Stimulated activated CD8-positive, alpha-beta memory T cell treated with anti-CD3 and anti-CD28 coated beads, Interleukin-7, amount 100 ng/mL, for 1 hour (primary cell): ENCODE data around the gene MEGF11.

Experiments used
- DNase-seq, 2 donors: peaks; one replicate each; pipeline ENCODE4 v3.0.0-alpha.2; 2020; ENCODE audit warnings: low read depth in 2 of 2

MEGF11 gene

GRCh38 chr15:66170042-66170441 lies 83.5 kb downstream of the MEGF11 start:
- DNase-seq: no peak

GRCh38 chr15:66169625-66170024 lies 83.9 kb downstream of the MEGF11 start:
- DNase-seq: no peak

DNA sequence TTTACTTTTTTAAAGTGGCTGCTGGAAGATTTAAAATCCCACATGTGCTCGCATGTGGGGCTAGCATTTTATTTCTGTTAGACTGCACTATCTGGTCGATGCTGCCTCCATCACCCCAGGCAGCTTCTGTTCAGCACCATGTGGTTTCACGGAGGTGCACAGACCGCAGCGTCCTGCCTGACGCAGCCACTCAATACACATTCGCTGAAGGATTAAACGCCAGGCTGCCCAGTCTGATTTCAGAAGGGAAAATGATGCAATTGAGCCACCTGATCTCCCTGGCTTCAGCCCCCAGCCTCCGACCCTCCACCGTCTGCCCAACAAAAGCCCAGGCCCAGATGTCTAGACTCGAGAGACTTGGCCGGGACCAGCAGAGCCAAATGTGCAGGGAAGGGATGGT lies 84.5 kb downstream of the MEGF11 start:
- DNase-seq: no peak

GRCh38 chr15:66167854-66168253 lies 85.7 kb downstream of the MEGF11 start:
- no peak for DNase-seq

GRCh38 chr15:66165856-66166255 lies 87.7 kb downstream of the MEGF11 start:
- no peak for DNase-seq

DNA sequence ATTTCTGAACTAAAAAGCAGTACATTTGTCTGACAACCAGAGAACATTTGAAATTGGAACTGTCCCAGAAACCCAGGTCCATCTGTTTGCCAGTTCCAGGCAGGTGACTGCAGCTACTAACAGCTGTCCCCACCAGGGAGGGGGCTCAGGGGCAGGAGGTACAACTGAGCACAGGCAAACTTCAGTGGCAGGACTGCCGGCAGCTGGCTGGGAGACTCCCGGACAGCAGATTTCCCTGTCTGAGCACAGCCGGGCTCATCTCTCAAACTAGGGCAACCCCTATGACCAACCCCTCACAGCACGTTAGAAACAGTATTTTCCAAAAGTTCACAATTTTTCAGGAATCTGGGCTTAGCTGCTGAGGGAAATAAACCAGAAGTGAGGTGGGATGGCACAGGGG lies 88.8 kb downstream of the MEGF11 start:
- DNase-seq: no peak

DNA sequence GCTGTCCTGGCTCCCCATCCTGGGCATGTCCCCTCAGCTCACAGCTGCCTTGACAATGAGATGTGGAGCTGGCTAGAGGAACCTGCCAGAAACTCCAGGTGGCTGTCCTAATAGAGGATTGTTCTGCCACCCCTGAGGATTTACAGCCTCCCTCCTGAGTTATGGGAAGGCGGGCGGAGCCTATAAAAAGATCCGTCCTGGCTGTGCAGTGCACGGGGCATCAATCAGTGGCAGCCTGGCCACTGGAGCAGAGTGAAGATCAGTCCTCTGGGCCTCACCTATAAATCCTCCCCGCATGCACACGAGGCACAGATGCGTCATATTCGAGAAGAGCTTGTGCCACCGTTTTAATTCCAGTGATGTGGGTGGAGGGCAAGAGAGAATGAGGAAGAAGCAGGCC lies 90.0 kb downstream of the MEGF11 start:
- no peak for DNase-seq

- no peak for DNase-seq
These were observed 91.3 kb downstream of the MEGF11 start for GRCh38 chr15:66162286-66162685.

- DNase-seq: no peak
These were observed 91.9 kb downstream of the MEGF11 start for GRCh38 chr15:66161575-66162118.

- no peak for DNase-seq
These were observed 92.4 kb downstream of the MEGF11 start for GRCh38 chr15:66161108-66161507.

DNA sequence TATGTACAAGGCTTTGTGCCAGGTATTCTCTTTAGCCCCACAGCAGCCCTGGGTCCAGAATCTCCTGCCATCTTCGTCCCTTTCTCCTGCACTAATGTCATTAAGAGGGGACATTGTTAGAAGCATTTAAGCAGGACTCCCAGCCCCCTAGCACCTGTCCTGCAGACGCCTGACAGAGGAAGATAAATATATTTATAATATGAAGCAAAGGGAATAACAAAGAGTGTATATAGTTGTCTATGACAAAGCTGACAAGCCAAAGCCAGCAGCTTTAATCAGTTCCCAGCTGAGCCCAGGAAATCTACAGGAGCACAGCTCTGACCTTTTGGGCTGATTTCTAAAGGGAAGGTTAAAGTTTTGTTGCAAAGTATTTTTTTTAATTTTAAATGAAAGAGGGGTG lies 96.0 kb downstream of the MEGF11 start:
- DNase-seq: no peak

DNA sequence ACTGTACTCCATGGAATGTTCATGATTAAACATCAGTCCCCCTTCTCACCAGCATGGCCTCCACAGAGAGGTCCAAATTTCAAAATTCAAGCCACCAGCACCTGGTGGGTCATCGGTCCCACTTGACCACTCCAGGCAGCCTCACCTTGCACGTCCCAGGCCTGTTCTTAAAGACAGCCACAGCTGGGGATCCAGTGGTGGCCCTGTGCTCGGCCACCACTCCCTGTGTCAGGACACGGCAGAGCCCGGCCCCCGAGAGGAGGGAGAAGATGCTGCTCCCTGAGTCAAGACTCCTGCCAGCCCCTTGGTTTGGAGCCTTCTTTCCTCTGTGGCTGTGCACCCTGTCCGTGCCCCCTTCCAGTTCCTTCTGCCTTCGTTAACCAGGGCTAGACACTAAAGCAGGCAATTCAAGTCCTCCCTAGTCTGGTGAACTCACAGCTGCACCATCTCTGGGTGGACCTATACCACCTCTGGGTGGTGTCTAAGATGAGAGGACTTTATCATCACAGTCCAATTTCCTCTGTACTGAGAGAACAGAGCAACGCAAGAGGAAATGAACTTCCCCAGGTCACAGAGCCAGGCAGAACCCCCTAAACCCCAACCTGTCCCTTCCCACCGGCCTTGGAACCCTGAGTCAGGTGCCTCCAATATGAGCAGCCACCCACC lies 97.1 kb downstream of the MEGF11 start:
- DNase-seq: no peak

DNA sequence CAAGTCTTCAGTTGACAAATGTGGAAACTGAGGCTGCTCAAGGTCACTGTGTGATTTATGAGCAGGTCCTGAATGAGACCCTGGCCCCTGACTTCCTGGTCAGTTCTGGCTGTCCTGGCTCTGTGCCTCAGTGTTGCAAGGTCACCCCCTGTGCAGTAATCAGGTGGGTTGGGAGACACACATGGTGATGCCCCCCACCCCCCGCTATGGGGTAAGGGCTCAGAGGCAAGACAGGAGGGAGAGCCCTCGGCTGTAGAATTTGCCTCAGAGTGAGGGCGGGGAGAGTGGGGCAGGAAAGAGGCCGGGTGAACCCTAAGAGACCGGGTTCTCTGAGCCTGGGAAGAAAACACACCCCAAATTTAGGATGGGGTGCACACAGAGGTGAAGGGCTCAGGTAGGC lies 98.5 kb downstream of the MEGF11 start:
- DNase-seq: no peak

DNA sequence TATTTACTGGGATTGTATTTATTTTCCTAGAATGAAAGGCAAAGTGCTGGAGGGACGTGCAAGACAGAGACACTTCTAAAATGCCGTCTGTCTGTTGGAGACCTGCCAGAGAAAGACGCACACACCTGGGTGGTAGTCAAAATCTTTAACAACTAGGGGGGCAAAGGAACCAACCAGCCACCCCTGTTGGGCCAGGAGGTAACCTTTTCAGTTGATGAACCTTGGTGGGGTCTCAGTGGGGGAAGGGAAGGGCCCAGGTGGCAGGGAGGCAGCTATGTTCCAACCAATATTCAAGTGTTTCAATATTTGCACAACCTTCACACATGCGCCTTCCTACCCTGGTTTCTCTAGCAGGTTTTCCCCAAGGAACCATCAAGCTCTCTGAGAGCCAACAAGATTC lies 99.0 kb downstream of the MEGF11 start:
- DNase-seq: no peak

DNA sequence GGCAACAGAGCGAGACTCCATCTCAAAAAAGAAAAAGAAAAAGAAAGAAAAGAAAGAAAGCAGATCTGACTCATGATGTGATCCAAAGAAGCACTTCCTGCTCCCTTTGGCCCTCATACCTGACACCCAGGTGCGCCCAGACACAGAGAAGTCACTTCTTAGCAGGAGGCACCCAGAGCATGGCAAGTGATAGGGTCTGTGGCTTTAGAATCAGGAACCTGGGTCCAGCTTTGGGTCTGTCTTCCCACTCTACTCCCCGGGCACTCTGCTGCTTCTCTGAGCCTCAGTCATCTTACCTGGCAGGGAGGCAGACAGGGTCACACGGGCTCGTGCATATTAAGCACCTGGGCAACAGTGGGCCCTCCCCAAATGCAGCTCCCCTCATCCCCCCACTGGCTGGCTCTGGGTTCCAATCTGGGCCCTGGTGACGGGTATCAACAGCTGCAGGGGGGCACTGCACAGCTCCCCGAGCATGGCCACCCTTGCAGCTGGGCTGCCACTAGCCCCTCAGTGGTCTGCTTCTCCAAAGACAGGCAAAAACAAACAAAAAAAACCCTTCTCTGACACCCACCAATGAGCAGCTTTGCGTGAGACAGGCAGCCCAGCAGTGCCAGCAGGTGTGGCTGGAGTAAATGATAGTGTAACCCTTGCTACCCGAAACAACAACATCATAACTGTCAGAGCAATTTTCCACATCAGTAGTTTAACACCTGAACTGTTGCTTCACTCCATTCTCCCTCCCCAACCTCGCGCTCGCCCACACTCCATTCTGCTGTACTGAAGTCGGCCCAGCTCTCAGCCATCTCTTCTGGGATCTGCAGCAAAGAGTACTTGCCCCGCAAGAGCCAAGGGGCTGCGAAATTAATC lies 99.8 kb downstream of the MEGF11 start:
- DNase-seq: no peak

DNA sequence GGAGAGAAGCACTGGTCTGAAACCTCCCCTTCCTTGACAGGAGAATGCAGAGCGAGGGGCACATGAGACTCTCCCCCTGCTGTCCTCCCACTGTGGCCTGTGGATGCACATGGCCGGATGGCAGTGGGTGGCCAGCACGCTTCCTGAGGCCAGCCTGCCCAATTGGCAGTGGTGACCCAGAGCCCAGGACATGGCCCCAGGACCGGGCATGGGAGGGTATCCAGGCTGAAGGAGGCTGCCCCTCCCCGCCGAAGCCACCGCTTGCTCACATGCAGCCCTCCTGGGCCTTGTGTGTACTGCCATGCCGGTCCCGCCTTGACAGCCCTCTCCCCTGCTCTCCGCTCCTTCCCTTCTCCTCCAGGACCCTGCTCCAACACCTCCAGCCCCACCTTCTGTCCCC lies 100.9 kb downstream of the MEGF11 start:
- no peak for DNase-seq

DNA sequence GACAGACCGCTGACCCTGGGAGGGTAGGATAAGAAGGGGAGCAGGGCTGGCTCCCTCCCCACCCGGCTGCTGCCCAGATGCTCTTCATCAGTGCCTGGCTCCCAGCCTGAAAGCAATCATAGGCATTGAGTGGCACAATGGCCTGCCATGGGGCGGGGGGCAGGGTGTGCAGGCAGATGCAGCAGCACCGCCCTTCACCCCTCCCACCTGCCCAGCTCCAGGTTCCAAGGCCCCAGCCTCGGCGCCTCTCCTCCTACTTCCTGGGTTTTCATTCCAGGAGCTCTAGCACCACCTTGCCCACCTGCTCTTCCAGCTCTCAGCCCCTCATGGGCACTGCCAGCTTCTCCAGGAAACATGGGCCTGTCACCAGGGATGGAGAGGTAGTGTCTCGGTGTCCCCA lies 101.7 kb downstream of the MEGF11 start:
- no peak for DNase-seq

DNA sequence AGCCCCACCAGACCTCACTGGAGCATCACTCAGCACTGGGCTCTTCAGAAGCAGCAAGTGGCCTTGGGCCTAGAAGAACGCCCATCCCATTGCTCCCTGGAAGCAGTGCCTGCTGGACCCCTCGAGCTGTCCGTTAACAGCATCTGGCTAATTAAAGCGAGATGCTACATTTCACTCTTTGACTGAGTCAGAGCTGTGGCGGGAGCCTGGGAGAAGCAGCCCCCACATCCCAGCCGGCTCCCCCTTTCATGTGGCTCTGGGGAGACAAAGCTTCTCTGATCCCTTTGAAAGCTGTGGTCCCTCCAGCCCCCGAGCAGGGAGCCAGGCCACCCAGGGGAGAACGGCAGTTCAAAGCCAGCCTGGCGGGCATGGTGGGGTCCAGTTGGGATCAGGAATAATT lies 103.7 kb downstream of the MEGF11 start:
- no peak for DNase-seq

GRCh38 chr15:66148187-66148586 lies 105.4 kb downstream of the MEGF11 start:
- no peak for DNase-seq

- no peak for DNase-seq
These were observed 106.1 kb downstream of the MEGF11 start for GRCh38 chr15:66147440-66147839.

DNA sequence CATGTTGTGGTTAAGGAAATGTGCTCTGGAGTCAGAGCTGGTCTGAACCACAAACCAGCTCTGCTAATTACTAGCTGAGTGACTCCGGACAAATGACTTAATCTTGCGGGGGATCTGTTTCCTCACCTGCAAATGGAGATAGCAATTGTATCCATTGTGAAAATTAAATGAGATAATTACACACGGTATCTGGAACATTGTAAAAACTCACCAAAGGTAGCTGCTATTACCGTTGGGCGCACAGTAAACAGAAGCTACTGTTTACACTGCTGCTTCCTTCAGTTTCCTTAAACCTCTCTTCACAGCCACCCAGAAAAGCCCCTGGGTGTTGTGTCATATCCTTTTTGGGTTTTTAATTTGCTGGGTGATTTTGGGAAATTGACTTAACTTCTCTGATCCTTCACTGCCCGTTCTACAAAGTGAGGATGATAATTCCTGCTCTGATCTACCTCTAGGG lies 107.8 kb downstream of the MEGF11 start:
- DNase-seq: no peak

- DNase-seq: no peak
These were observed 108.4 kb downstream of the MEGF11 start for GRCh38 chr15:66144978-66145725.
